Uterus (tissue), 2 donors: ENCODE results near the gene CDC42BPG.

Experiments used
- POLR2A ChIP-seq, 2 donors: fragments of 450-650 bp; IDR thresholded peaks; one replicate each; pipeline ENCODE4 v1.6.1; 2016; ENCODE audit warnings: antibody characterized with exemption in 2 of 2, mild to moderate bottlenecking in 1 of 2, moderate library complexity in 1 of 2
- TF ChIP-seq, protein P1 (sequence below), 4 experiments: fragments of 200-600 bp in 2 of 4; fragments of 450-650 bp in 2 of 4; sonication (generic) in 2 of 4; IDR thresholded peaks; one replicate each; pipeline ENCODE4 v1.5.1; 2016 to 2019; ENCODE audit warnings: antibody characterized with exemption in 4 of 4, mild to moderate bottlenecking in 2 of 4, moderate library complexity in 1 of 4

DNA sequence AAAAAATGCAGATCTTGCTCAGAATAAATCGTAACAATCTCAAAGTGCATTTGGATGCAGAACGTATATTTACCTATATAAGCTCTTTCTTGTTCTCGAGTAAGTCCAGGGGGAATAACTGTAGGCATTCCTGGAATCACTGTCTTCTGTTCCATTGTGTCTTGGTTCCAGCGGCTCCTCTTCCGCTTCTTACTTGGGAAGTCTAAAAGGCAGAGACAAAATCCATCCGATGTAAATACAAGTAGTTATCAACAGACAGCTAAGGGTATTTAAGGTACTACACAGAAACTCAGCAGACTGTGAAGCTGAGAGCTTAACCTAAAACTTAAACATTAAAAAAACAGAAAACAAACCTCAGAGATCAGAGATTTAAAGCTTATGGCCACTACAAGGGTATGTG is 68.0 kb downstream of the CDC42BPG start:
- TF ChIP-seq, protein P1, sequence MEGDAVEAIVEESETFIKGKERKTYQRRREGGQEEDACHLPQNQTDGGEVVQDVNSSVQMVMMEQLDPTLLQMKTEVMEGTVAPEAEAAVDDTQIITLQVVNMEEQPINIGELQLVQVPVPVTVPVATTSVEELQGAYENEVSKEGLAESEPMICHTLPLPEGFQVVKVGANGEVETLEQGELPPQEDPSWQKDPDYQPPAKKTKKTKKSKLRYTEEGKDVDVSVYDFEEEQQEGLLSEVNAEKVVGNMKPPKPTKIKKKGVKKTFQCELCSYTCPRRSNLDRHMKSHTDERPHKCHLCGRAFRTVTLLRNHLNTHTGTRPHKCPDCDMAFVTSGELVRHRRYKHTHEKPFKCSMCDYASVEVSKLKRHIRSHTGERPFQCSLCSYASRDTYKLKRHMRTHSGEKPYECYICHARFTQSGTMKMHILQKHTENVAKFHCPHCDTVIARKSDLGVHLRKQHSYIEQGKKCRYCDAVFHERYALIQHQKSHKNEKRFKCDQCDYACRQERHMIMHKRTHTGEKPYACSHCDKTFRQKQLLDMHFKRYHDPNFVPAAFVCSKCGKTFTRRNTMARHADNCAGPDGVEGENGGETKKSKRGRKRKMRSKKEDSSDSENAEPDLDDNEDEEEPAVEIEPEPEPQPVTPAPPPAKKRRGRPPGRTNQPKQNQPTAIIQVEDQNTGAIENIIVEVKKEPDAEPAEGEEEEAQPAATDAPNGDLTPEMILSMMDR (IDR thresholded peaks at IDR 0.05), result no peak
- TF ChIP-seq POLR2A (IDR thresholded peaks at IDR 0.05), result no peak
